NCI-H2196 treated with DMSO at 0.1 percent for 48 hours (cell line): Measurements from ENCODE around the gene ITGA11.

Source experiments
- DNase-seq: peaks from one replicate; lab custom pipeline; 2025; ENCODE audit not compliant: unreplicated experiment; lab: John Stamatoyannopoulos, UW

The ITGA11 gene

DNA sequence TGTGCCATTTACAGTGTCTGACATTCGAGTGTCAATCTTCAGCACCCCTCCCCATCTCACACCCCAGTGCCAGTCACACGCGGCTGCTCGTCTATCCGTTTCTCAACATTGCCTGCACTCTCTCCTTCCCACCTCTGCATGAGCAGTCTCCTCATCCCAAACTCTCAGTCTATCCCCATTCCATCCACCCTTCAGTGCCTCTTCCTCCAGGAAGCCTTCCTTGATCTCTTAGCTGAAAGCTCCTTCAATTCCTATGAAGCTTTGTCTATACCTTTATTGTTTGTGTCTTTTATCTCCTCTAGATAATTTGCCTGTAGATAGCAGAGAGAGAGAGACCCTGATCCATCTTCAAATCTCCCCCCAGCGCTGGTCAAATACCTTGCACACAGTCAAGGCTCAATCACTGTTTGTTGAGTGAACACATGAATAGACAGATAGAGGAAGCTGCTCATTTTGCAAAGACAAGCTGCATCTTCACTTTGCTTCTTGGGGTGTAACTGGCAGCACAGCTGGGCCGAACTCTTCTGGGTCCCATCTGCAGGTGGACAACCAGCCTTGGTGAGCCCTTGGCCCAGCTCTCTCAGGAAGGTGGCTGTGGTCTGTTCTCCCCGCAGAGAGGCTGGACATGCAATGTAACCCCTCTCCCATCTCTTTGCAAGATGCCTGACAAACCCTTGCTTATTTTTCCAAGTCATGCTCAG lies 52.8 kb downstream of the ITGA11 start:
- DNase-seq = no peak

DNA sequence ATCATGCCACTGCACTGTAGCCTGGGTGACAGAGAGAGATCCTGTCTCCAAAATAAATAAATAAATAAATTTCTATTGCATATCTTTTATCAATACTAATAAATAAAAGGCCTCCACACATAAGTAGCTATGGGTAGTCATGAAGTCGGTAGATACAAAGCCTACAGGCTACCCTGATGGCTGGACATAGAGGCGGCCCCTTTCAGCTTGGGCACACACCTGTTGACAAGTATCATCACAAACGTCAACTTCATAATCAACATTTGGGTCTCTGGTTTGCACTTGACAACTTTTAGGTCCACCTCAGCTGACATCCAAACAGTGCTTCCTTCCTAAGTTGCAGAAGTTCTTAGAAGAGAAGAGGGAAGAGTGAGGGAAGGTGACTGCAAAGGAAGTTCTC lies 53.4 kb downstream of the ITGA11 start:
- no peak for DNase-seq

GRCh38 chr15:68377766-68378165 lies 54.2 kb downstream of the ITGA11 start:
- no peak for DNase-seq

- no peak for DNase-seq
Observed at GRCh38 chr15:68376447-68377060, 55.4 kb downstream of the ITGA11 start.

DNA sequence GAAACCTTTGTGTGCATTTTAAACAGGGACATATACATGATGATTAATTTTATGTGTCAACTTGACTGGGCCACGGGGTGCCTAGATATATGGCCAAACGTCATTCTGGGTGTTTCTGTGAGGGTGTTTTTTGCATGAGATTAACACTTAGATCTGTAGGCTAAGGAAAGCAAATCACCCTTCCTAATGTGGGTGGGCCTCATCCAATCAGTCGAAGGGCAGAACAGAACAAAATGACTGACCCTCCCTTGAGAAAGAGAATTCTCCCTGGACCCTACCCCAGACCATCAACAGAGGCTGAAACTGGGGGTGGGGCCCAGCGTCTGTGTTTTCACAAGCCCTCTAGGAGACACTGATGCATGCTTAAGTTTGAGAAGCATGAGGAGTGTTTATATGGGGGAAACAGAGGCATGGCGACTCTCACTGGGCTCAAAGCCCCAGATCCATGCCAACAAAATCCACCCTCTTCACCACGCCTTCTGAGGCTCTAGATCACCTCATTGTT lies 56.2 kb downstream of the ITGA11 start:
- no peak for DNase-seq

DNA sequence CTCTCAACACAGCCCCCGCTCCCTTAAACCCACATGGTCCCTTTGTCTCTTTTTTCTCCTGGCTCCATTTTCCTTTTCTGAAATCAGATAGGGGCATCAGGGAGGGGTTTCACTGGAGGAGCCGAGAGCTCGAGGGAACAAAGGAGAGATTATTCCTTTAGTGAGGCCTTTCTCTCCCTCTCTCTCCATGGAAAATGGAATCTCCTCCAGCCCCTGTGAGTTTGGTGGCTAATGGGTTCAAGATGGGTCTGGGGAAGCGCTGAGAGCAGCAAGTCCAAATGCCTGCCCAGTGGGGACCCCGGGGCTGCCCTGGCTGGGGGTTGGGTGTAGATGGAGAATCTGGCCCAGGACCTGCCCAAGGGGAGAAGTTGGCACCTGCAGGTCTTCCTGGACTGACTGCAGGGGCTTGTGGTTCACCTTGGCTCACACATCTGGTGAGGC lies 56.8 kb downstream of the ITGA11 start:
- no peak for DNase-seq

DNA sequence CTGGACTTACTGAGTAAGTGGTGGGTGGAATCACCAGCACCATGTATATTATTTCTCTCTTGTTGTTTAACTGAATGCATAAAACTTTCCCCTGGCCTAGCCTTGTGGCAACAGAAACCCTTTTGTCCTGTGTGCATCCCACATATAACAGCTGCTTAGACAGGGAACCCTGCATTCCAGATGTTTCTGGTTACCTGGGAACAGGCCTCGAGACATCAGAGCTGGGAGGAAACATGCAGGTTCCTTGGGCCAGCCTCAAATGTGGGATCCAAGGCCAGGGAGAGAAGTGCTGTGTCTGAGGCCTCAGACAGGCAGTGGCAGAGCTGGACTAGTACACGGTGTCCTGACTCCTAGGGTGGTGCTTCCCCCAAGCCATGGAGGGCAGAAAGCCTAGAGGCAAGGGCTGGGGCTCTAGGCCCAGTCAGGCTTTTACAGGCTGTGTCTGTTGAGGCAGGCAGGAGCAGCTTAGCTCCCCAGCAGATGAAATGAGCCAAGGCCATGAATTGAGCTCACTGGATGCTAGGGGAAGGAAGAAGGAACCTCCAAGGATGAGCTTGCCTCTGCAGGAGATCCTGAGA lies 57.7 kb downstream of the ITGA11 start:
- no peak for DNase-seq

- DNase-seq = no peak
Observed at GRCh38 chr15:68373028-68373427, 58.9 kb downstream of the ITGA11 start.

- no peak for DNase-seq
Observed at GRCh38 chr15:68372291-68372811, 59.6 kb downstream of the ITGA11 start.

DNA sequence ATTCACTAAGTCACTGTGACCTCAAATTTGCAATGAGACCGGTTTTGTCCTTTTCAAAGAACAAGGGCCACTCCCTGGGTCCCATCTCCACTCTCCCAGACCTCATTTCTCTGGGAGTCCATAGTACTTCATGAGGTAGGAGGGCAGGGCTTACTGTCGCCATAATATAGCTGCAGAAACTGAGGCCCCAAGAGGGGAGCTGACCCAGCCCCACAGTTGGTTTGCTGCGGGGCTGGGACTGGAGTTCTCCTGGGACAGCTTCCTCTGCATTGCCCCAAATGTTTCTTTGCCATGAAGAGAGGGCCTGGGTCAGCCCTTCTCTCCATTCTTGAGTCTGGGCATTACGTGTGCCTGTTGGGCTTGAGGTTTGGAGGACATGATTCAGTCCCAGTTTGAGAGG lies 60.1 kb downstream of the ITGA11 start:
- no peak for DNase-seq

DNA sequence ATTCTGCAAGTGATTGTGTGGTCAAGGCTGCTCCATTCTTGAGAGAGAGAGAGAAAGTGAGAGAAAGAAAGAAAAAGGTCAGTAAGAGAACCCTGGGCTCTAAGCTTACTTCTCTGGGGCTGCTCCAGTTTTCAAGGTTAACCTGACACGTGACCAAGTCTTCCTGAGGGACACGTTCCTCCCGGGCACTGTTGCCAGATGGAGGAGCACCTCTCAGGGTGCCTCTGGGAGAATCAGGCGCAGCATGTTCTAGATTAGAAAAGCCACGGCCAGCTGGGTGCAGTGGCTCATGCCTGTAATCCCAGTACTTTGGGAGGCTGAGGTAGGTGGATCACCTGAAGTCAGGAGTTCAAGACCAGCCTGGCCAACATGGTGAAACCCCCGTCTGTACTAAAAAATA lies 60.8 kb downstream of the ITGA11 start:
- no peak for DNase-seq

DNA sequence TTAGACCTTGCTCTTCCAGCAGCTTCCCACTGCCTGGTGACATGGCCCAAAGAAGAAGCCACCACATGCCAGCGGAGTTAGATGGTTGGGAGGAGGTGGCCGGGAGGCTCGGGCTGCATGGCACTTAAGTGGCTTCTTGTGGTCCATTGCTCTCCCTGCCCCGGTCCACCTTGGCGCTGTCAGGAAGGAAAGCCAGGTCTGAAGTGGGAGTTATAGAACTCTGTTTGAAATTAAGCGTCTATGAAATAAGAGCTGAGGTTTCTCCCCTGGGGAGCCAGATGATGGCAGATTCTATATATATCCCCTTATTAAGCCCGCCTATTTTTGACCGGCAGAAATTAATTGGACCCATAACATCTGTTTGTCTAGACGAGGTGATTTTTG lies 61.2 kb downstream of the ITGA11 start:
- DNase-seq = no peak

DNA sequence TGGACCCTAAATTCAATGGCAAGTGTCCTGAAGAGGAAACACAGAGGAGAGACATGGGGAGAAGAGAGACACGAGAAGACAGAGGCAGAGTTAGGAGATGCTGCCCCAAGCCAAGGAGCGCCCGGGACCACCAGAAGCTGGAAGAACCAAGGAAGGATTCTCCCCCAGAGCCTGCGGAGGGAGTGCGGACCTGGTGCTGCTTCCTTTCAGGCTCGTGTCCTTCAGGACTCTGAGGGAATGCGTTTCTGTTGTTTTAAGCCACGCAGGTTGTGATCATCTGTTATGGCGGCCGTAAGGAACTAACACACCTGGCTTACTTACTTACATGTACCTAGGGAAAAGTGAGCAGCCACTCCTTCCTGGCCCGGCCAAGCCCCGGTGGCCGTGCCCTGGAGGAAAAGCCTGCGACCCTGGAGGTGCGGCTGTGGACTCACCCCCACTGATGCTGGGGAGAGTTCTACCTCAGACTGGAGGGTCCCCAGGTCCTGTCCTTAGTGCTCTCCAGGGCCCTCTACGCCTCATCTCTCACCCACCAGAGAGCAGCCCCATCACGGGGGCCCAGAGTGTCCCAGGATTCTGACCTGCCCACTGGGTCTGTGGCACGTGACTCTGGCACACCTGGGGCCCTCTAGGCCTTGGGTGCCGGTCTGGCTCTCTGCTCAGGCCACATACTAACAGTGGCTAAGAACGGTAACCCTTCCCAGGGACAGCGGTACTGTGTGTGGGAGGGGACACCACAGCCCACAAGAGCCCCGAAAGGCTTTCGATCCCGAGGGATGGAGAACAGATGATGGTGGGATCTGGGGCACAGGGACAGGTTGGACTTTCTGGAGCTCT lies 61.8 kb downstream of the ITGA11 start:
- DNase-seq = no peak

- no peak for DNase-seq
Observed at GRCh38 chr15:68368731-68369435, 63.1 kb downstream of the ITGA11 start.

DNA sequence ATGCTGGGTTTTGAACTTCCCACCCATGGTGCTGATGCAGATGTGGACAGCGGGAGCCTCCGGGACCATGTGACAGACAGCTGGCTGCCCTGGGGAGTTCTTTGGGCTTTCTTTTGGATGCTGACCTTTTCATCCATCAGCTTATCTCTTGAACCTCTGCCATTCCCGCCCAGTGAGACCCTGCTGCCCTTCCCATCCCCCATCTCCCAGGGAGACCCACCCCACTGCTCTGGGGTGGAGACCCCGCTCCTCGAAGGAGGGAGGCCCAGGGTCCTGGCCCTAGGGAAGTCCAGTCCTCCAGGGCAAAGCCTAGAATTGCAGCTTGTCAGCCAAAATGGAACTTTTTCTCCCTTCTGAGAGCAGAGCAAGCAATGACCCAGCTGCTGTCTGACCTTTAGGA lies 64.0 kb downstream of the ITGA11 start:
- no peak for DNase-seq

GRCh38 chr15:68367226-68367625 lies 64.7 kb downstream of the ITGA11 start:
- no peak for DNase-seq

DNA sequence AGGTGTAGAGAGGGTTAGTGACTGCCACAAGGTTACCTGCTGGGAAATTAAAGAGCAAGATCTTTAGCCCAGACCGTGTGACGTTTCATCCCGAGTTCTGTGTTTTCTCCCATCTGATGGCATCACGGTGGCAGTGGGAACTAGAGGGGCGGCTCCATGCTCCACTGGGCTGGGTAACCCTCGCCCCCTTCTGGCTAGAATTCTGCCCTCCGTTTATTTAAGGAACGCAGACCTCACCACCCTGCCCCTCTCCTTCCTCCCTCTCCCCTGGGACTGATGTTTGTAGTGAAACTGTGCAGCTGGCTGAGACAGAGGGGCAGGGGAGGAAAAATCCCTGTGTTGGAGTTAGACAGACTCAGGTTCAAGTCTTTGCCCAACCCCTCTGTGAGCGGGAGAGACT lies 65.6 kb downstream of the ITGA11 start:
- DNase-seq = no peak

DNA sequence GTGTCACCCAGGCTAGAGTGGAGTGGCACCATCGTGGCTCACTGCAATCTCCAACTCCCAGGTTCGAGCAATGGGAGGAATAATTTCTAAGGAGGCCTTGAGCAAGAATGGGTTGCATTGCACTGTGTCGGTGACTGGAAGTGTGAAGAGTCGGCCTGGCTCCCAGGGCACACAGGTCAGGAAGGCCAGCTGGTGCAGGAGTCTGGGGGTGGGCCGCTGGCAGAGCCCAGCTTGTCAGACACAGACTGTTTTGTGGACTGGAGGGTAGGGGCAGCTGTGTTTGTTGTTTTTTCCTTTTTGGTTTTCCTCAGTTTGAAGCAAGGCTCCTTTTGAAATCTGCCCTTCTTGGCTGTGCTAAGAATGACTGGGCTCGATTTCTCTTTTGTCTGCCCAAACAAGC lies 66.2 kb downstream of the ITGA11 start:
- no peak for DNase-seq

DNA sequence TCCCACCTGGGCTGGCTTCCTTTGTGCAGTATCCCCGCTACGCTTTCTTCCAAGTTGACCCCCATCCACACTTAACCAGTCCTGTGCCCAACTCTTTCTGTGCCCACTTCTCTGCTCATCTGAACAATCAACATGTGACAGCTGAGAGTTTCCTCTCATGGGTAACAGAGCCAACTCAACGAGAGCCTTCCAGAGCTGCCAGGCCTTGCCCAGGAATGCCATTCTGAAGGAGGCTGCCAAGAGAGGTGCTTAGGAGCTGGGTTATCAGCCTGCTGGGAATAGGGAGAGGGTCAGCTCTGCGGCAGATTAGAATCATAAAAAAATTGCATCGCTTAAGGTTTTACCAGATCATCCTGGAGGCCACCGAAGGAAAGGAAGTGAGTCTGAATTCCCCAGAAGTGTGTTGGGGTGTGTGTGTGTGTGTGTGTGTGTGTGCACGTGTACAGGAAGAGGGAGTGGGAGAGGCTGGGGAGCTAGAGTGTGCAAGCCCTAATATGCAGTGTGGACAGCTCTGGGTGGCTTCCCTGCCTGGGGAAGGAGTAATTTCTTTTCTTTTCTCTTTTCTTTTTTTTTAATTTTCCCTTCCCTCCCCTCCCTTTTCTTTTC lies 66.7 kb downstream of the ITGA11 start:
- DNase-seq = no peak

GRCh38 chr15:68364660-68365035 lies 67.3 kb downstream of the ITGA11 start:
- no peak for DNase-seq
